Measurements from ENCODE around the gene ANXA9. TPM values are rescaled to one million over a fixed set of nuclear protein-coding genes. Genes with fewer than 3 reads are reported as not detected.

Gene ANXA9
- total RNA-seq, 6 experiments from 2014 or later: 0.28 to 0.55 (median 0.46) TPM

DNA sequence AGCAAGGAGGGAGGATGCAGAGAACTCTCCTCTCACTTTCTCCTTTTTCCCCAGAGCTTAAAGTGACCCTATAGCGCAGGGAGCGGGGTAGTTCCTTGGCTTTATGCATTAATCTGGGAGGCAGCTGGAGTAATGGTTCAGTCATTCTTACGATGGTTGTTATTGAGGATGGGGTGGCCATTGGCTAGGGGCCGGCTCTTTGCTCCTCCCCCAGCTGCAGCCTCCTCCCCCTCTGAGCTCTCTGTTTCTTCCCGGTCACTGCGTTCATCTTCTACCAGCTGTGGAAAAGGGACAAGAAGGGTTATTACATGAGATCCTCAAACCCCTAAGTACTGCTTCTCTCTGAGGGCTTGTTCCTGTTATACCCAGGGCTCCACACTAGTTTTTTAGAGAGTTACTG, 16.1 kb upstream of the ANXA9 start:
- TF ChIP-seq, protein P1, sequence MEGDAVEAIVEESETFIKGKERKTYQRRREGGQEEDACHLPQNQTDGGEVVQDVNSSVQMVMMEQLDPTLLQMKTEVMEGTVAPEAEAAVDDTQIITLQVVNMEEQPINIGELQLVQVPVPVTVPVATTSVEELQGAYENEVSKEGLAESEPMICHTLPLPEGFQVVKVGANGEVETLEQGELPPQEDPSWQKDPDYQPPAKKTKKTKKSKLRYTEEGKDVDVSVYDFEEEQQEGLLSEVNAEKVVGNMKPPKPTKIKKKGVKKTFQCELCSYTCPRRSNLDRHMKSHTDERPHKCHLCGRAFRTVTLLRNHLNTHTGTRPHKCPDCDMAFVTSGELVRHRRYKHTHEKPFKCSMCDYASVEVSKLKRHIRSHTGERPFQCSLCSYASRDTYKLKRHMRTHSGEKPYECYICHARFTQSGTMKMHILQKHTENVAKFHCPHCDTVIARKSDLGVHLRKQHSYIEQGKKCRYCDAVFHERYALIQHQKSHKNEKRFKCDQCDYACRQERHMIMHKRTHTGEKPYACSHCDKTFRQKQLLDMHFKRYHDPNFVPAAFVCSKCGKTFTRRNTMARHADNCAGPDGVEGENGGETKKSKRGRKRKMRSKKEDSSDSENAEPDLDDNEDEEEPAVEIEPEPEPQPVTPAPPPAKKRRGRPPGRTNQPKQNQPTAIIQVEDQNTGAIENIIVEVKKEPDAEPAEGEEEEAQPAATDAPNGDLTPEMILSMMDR (IDR thresholded peaks at IDR 0.05): no peak
- Mint-ChIP-seq H3K4me3 (no peak overlapping the region), H3K36me3 (ENCODE audit: low read depth) (peaks cover 49% of the 10 kb centered on the region), H3K9me3 (no peaks in the 10 kb centered on the region), H3K27me3 (ENCODE audit: insufficient read depth) (peaks cover 5% of the 10 kb centered on the region), H3K4me1 (ENCODE audit: low read depth) (peaks cover 9% of the 10 kb centered on the region), H3K27ac (no peak overlapping the region)
- no peak for DNase-seq

DNA sequence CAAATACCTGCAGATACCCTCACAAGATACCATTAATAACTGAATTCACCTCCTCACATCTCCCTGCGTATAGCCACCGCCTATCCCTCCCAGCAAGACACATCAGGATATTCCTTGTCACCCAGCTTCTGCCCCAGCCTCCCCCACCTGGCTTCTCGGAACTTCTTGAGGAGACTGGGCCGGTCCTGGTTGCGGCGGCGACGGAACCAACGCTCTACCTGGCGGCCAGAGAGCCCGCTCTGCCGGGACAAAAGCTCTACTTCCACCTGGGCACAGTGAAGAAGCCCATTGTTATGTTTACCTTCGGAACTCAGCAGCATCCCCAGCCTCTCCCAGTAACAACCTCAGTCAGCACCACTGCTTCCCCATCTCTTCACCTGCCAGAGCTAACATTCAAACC, 14.2 kb upstream of the ANXA9 start:
- no peak overlapping the region; the same call in 1 of the 2 replicates for H3K27ac Mint-ChIP-seq
- H3K9me3 Mint-ChIP-seq: no peaks in the 10 kb centered on the region
- H3K4me1 Mint-ChIP-seq (ENCODE audit: low read depth): peaks cover 29% of the 10 kb centered on the region
- DNase-seq: no peak
- H3K36me3 Mint-ChIP-seq (ENCODE audit: low read depth): peaks cover 45% of the 10 kb centered on the region
- TF ChIP-seq, protein P1 (IDR thresholded peaks at IDR 0.05): no peak
- peaks cover 8% of the 10 kb centered on the region for H3K27me3 Mint-ChIP-seq (ENCODE audit: insufficient read depth)
- H3K4me3 Mint-ChIP-seq: no peak overlapping the region

DNA sequence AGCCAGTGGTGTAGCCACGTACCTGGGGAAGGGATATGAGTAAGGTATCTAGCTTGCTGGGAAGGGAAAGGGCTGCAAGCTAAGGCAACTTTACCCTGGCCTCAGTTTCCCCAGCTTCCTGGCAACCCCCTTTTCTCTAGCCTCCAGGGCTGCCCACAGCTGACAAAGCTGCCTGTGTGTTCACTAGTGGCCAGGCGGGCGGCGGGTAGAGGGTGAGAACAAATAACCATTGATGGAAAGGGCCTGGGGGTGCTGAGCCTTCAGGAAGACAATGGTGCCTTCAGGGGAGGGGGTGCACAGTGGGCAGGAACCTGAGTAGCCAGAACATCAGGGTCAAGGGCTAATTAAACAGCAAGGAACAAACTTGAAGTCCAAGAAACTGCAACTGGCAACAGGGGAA, 13.6 kb upstream of the ANXA9 start:
- Mint-ChIP-seq H3K36me3 (ENCODE audit: low read depth) (peaks cover 45% of the 10 kb centered on the region), H3K9me3 (no peaks in the 10 kb centered on the region), H3K27ac (no peak overlapping the region), H3K4me1 (ENCODE audit: low read depth) (peaks cover 32% of the 10 kb centered on the region), H3K27me3 (ENCODE audit: insufficient read depth) (peaks cover 8% of the 10 kb centered on the region), H3K4me3 (no peak overlapping the region)
- TF ChIP-seq, protein P1 (IDR thresholded peaks at IDR 0.05): no peak
- no peak for DNase-seq

DNA sequence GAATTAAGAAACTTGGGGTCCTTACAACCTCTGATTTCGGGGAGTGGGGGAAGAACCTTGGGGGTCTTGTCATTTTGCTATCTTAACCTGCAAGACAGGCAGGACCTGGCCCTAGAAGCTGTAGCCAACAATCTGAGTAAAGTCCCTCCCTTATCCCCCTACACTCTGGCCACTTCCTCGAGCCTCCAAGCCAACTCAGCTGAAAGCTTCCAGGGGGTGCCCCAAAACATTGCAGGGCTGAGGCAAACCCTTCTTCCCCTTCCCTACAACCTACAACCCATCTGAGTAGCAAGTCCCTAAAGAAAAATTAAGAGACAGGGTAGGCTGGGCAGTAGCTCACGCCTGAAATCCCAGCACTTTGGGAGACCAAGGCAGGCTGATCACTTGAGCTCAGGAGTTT, 12.5 kb upstream of the ANXA9 start:
- Mint-ChIP-seq H3K27me3 (ENCODE audit: insufficient read depth) (peaks cover 8% of the 10 kb centered on the region), H3K27ac (no peak overlapping the region), H3K36me3 (ENCODE audit: low read depth) (peaks cover 35% of the 10 kb centered on the region), H3K4me1 (ENCODE audit: low read depth) (peaks cover 32% of the 10 kb centered on the region), H3K4me3 (no peak overlapping the region), H3K9me3 (no peaks in the 10 kb centered on the region)
- TF ChIP-seq, protein P1 (IDR thresholded peaks at IDR 0.05): no peak
- DNase-seq: no peak

DNA sequence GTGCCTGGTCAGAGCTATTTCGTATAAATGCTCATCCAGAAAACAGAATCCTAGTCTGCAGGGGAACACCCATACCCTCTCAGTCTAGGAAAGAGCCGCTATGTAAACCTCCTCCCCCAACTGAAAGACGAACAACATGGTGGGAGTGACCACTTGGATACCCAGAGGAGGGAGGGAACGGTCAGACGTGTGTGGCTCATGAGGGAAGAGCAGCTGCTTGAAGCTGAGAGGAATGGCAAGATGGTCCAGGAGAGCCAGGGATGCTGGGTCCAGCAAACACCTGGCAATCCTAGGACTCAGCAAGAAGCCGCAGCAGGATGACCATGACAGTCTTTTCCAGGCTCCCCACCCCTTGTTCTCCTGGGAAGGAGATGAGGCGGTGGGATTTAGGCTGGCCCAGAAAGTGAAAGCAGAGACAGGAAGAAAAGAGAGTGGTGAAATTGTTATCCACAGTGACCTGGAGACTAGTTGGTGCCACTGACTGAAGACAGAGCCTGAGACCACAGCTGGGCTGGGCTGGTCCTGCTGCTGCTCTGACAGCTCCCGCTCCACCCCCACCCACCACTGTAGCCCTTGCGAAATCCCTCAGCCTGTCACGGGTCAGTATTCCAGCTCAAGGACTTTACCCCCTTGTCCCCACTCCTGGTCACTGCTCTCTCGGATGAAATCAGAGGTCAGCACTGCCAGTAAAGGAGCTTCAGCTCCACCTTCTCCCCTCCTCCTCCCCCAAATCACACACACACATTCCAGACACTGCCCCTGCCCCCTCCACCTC, 11.1 kb upstream of the ANXA9 start:
- no peak for DNase-seq
- H3K27ac Mint-ChIP-seq: peak overlapping the region; percentile 73
- H3K4me3 Mint-ChIP-seq: peak overlapping the region; percentile 91
- no peaks in the 10 kb centered on the region for H3K9me3 Mint-ChIP-seq
- H3K27me3 Mint-ChIP-seq (ENCODE audit: insufficient read depth): peaks cover 8% of the 10 kb centered on the region
- peaks cover 27% of the 10 kb centered on the region for H3K36me3 Mint-ChIP-seq (ENCODE audit: low read depth)
- peaks cover 35% of the 10 kb centered on the region for H3K4me1 Mint-ChIP-seq (ENCODE audit: low read depth)
- TF ChIP-seq, protein P1 (IDR thresholded peaks at IDR 0.05): no peak
